NB4 (cell line): ENCODE data around the gene PSG1.
"Not testable (repeated sequence)": the region's sequence is repeated elsewhere in the genome, so short reads cannot be mapped to it uniquely, and the experiment has no call there.

Source experiments
- DNase-seq: peaks from one replicate; pipeline ENCODE4 v3.0.0; 2010; ENCODE audit warnings: low read depth
- H3K4me3 ChIP-seq: one replicate; pipeline ENCODE4 v1.5.1; 2011; ENCODE audit warnings: mild to moderate bottlenecking, low read depth, low read length, moderate library complexity
- MYC ChIP-seq: IDR thresholded peaks from 2 replicates; pipeline ENCODE4 v1.6.1; 2011; ENCODE audit warnings: low read depth, low read length
- POLR2A ChIP-seq: IDR thresholded peaks from 2 replicates; pipeline ENCODE4 v1.6.1; 2011; ENCODE audit warnings: mild to moderate bottlenecking; ENCODE audit not compliant: insufficient read length; ENCODE audit errors: extremely low read depth
- TF ChIP-seq, protein P1 (sequence below): IDR thresholded peaks from one replicate; pipeline ENCODE4 v1.5.1; 2012; ENCODE audit warnings: low read depth, low read length
- TF ChIP-seq, protein P2 (sequence below): IDR thresholded peaks from 2 replicates; pipeline ENCODE4 v1.6.1; 2011; ENCODE audit warnings: low read depth, low read length

PSG1 gene

DNA sequence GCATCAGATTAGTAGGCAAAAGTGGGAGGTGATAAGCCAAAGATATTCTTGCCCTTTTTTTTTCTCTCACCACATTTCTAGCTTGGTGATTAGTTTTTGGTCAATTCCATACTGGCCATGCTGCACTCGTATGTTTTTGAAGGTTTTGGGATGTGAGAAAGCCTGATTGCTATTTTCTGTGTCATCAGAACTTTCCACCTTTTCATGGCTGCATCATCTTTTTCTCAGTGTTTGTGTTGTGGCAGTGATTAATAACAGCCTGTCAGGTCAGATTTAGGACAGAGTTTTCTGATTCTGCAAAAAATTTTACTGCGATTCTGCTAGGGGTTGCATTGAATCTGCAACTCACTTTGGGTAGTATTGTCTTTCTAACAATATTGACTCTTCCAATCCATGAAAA, 32.9 kb downstream of the PSG1 start:
- no peak for DNase-seq
- no peak overlapping the region for H3K4me3 ChIP-seq
- TF ChIP-seq MYC (no peak), POLR2A (no peak)
- TF ChIP-seq, protein P1, sequence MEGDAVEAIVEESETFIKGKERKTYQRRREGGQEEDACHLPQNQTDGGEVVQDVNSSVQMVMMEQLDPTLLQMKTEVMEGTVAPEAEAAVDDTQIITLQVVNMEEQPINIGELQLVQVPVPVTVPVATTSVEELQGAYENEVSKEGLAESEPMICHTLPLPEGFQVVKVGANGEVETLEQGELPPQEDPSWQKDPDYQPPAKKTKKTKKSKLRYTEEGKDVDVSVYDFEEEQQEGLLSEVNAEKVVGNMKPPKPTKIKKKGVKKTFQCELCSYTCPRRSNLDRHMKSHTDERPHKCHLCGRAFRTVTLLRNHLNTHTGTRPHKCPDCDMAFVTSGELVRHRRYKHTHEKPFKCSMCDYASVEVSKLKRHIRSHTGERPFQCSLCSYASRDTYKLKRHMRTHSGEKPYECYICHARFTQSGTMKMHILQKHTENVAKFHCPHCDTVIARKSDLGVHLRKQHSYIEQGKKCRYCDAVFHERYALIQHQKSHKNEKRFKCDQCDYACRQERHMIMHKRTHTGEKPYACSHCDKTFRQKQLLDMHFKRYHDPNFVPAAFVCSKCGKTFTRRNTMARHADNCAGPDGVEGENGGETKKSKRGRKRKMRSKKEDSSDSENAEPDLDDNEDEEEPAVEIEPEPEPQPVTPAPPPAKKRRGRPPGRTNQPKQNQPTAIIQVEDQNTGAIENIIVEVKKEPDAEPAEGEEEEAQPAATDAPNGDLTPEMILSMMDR: no peak
- TF ChIP-seq, protein P2, sequence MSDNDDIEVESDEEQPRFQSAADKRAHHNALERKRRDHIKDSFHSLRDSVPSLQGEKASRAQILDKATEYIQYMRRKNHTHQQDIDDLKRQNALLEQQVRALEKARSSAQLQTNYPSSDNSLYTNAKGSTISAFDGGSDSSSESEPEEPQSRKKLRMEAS: no peak

DNA sequence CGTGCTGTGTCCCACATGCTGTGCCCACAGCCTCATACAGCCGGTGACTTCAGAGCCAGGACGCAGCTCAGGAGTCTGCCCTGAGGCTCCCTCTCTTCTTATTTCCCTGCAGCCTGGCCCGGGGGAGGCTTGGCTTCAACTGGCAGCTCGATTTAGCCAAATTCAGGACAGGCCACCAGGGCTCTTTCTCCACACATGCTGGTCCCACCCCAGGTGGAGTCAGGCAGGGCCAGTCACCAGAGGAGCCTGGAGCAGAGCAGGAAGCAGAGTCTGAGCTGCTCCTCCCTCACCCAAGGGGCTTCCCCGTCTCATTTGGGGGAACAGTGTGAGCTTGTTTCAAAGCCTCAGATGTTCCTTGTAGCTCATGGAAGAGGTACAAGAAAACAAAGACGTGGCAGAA, 35.9 kb downstream of the PSG1 start:
- not testable (repeated sequence) for DNase-seq, H3K4me3 ChIP-seq

DNA sequence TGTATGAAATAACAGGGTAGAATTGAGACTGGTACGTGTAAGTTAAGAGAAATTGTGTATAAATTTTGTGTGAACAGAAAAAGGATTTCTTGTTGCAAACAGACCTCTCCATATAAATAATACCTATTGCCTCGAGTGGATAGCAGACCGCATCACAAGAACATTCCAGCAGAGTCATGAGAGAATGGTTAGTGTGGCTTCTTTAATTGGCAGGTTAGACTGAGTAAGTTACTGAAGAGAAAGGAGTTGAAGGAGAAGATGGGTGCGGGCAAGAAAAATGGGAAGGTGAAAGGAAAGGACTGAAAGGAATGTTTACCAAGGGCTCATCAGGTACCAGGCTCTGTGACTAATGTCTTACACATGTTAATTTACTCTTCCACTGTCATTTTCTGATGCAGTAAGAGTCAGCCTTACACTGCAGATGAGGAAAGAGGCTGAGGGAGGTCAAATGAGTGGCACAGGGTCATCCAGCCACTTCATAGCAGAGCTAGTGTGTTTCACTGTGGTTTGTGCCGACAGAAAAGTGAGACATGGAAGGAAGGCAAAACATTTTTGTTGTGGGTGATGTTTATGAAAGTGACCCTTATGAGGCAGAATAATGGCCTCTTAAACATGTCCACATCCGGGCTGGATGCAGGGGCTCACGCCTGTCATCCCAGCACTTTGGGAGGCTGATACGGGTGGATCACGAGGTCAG, 46.6 kb downstream of the PSG1 start:
- H3K4me3 ChIP-seq, DNase-seq: not testable (repeated sequence)

DNA sequence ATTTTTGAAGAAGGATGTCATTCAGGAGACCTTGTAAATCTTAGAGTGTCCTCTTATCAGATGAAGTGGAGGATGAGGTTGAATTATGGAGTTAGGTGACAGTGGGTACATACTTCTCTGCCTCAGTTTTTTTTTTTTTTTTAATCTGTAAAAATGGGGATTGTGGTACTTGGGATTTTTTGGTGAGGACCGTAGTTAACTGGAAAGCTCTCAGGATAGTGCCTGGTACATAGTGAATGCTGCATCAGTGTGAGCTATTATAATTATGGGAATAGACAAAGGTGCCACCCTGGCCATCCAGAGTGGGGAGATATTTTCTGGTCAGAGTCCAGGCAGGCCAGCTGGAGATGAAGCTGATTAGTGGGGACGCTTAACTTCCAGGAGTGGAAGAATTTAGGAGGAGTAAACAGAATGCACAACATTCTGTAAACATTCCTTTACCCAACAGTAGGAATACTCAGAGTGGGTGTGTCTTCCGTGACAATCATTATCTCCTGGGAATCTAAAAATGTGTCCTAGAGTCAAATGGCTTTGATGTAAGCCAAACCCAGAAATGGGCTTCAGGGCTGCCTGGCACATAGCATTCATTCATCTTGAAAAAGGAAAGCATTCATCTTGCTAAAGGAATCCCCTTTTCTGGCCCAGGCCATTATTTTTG, 47.4 kb downstream of the PSG1 start:
- not testable (repeated sequence) for H3K4me3 ChIP-seq, DNase-seq

DNA sequence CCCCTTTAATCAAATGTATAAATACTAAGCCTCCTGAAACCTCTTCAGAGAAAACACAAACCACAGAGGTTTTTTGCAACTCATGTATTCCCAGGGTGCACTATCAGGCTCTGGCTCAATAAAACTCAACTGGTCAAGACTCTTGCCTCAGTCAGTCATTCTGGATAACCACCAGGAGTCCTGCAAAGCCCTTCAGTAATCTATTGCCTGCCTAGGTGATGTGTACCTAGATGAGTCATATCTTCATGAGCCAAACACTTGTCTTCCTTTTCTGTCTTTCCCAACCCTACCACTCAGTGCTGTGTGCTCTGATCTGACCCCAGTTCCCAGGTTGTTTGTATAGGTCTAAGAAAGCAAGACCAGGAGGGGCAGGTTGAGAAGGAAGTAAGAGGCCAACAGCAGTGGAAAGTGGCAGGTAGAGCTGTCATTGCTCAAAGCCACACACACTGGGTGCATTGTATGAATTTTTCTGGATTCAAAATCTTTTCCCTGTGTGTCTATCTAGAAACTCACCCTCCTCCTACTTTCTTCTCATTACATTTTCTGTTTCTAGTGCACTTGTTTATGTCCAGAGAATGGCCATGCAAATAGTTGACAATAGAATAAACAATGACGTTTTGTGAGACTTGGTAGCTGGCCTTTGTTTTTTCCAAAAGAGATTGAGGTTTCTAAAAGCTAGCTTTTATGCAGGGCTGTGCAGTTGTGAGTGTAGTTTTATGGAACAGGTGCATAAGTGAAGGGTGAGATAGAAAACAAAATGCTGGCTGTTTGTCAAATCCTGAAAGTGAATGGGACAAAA, 48.1 kb downstream of the PSG1 start:
- H3K4me3 ChIP-seq: no peak overlapping the region
- DNase-seq: no peak
- TF ChIP-seq, protein P1: no peak
- TF ChIP-seq POLR2A: no peak
- TF ChIP-seq, protein P2: no peak
- no peak for TF ChIP-seq MYC

DNA sequence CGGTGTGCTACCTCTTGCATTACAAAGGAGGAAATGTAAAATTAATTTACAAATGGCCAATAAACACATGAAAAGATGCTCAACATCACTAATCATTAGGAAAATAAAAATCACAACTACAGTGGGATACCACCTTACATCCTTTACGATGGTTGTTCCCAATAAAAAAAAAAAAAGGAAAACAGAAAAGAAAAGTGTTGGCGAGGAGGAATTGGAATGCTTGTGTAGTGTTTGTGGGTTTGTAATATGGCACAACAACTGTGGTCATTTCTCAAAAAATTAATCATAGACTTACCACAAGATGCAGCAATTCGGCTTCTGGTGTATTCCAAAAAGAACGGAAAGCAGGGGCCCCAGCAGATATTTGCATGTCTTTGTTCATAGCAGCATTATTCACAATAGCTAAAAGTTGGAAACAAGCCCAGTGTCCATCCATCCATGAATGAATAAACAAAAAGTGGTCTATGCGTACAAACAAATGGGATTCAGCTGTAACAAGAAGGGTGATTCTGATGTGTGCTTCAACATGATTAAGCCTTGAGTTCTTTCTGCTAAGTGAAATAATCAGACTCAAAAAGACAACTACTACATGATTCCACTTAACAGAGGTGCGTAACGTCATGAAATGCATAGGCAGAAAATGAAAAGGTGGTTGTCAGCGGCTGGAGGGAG, 58.1 kb downstream of the PSG1 start:
- not testable (repeated sequence) for H3K4me3 ChIP-seq, DNase-seq

DNA sequence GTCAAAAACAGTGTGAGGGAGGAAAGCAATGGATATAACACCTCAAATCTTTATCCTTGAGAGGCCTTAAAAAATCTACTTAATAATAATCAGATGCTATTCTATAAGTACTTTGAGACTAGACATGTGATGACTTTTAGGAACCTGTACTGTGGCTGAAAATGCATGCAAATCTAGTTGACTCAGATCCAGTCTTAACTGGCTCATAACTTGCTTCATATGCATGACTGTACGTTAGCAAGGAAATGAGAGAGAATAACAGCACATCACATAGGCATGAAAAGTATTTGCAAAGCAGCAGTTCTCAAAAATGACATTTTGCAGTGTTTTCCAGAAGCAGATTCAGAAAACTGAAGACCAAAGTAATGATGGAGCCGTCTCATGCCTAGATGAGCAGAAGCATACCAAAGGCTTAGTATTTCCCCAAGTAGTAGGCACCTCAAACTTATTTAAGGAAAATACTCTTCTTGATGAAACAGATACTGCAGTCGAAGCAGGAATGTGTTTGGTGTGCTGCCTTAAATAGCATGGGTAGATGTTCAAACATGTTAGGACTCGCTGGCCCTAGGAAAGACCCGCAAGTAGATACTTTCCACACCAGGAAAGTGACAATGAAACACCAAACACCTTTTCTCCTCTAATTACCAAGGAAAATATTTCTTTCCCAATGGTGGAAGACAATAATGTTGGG, 59.4 kb downstream of the PSG1 start:
- not testable (repeated sequence) for DNase-seq, H3K4me3 ChIP-seq

DNA sequence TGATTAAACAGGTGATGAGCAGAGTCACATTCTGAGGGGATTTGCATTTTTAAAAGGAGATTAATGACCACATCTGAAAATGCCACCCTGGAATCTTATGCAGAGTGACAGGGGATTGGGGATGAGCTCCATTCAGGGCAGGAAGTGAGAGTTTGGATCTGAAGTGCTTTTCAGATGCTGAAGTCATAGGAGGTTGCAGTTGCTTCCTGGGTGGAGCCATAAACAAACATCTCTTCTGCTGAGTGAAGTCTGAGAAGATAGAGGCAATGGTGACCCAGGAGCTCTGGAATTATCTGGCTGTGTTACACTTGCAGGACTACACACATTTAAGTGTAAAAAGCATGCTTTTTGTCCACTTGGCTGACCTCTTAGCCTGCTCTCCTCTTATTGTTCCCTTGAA, 62.6 kb downstream of the PSG1 start:
- no peak for DNase-seq
- no peak overlapping the region for H3K4me3 ChIP-seq
- TF ChIP-seq POLR2A (no peak), MYC (no peak)
- TF ChIP-seq, protein P2: no peak
- TF ChIP-seq, protein P1: no peak
